WERI-Rb-1 (cell line): Measurements from ENCODE around the gene DDX10.

Experiments used
- DNase-seq: peaks from one replicate; pipeline ENCODE4 v3.0.0-alpha.2; 2020
- H3K27ac ChIP-seq: fragments of 250-450 bp; sonication (Bioruptor Pico); 2 replicates; pipeline ENCODE4 v1.5.1; 2020; ENCODE audit warnings: mild to moderate bottlenecking, moderate library complexity
- H3K27me3 ChIP-seq: fragments of 250-450 bp; sonication (Bioruptor Pico); 2 replicates; pipeline ENCODE4 v1.5.1; 2021; ENCODE audit warnings: mild to moderate bottlenecking, low read depth, moderate library complexity; ENCODE audit not compliant: insufficient read depth, severe bottlenecking
- H3K36me3 ChIP-seq: fragments of 250-450 bp; sonication (Bioruptor Pico); 2 replicates; pipeline ENCODE4 v1.5.1; 2020; ENCODE audit warnings: mild to moderate bottlenecking, moderate library complexity
- H3K4me3 ChIP-seq: 2 replicates; pipeline ENCODE4 v1.5.1; 2011; ENCODE audit warnings: low read depth, mild to moderate bottlenecking, control low read depth, low read length
- H3K9me3 ChIP-seq: fragments of 250-450 bp; sonication (Bioruptor Pico); 2 replicates; pipeline ENCODE4 v1.5.1; 2021; ENCODE audit warnings: mild to moderate bottlenecking, moderate library complexity; ENCODE audit not compliant: severe bottlenecking
- TF ChIP-seq, protein P1 (sequence below): IDR thresholded peaks from 2 replicates; pipeline ENCODE4 v1.5.1; 2011; ENCODE audit warnings: low read depth, mild to moderate bottlenecking, control low read depth, inconsistent platforms, low read length

The DDX10 gene

DNA sequence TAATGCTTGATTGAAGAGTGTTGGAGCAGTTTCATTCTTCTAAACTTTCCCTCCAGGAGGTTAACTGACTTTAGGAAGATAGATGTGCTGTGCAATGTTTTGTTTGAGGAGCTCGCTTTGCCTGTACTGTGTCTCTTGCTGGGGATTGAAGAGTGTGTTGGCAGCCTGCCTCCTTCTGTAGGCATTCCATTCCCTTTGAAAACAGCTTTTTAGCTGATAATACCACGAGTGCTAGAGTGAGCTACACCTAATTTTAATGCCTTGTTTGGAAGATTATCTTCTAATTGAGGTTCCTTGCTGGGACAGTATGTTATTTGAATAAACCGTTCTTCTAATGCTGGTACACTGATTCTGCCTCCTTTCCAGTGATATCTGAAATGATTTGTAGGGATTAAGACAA, 7.2 kb downstream of the DDX10 start:
- Histone ChIP-seq H3K4me3 (no peak overlapping the region), H3K9me3 (no peaks in the 10 kb centered on the region), H3K27ac (no peak overlapping the region), H3K27me3 (no peaks in the 10 kb centered on the region), H3K36me3 (peaks cover 21% of the 10 kb centered on the region)
- TF ChIP-seq, protein P1, sequence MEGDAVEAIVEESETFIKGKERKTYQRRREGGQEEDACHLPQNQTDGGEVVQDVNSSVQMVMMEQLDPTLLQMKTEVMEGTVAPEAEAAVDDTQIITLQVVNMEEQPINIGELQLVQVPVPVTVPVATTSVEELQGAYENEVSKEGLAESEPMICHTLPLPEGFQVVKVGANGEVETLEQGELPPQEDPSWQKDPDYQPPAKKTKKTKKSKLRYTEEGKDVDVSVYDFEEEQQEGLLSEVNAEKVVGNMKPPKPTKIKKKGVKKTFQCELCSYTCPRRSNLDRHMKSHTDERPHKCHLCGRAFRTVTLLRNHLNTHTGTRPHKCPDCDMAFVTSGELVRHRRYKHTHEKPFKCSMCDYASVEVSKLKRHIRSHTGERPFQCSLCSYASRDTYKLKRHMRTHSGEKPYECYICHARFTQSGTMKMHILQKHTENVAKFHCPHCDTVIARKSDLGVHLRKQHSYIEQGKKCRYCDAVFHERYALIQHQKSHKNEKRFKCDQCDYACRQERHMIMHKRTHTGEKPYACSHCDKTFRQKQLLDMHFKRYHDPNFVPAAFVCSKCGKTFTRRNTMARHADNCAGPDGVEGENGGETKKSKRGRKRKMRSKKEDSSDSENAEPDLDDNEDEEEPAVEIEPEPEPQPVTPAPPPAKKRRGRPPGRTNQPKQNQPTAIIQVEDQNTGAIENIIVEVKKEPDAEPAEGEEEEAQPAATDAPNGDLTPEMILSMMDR: no peak
- DNase-seq: no peak

GRCh38 chr11:108672786-108673185, 7.9 kb downstream of the DDX10 start:
- no peak overlapping the region for H3K4me3 ChIP-seq
- no peak overlapping the region for H3K27ac ChIP-seq
- no peaks in the 10 kb centered on the region for H3K27me3 ChIP-seq
- DNase-seq: no peak
- H3K36me3 ChIP-seq: peaks cover 24% of the 10 kb centered on the region
- H3K9me3 ChIP-seq: no peaks in the 10 kb centered on the region
- TF ChIP-seq, protein P1: no peak

DNA sequence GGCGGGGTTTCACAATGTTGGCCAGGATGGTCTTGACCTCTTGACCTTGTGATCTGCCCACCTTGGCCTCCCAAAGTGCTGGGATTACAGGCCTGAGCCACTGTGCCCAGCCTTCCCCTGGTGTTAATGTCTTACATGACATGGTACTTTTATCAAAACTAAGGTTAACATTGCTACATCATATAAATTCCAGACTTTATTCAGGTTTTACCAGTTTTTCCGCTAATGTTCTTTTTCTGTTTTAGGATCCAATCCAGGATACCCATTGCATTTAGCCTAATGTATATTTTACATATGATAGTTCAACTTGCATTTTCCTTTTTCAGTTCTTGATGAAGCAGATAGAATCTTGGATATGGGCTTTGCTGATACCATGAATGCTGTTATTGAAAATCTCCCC, 14.2 kb downstream of the DDX10 start:
- Histone ChIP-seq H3K9me3 (no peaks in the 10 kb centered on the region), H3K4me3 (no peak overlapping the region), H3K27ac (no peak overlapping the region), H3K36me3 (peaks cover 27% of the 10 kb centered on the region), H3K27me3 (no peaks in the 10 kb centered on the region)
- no peak for DNase-seq
- TF ChIP-seq, protein P1: no peak

DNA sequence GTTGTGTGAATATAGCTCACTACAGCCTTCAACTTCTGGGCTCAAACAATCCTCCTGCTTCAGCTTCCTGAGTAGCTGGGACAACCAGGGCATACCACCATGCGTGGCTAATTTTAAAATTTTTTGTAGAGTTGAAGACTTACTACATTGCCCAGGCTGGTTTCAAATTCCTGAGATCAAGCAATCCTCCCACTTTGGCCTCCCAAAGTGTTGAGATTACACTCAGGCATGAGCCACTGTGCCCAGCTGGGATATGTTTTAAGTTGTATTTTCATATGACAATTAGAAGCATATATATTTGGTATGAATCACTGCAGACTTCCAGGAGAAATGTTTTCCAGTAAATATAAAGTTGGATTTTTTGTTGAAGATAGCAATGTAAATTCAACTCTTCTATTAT, 15.4 kb downstream of the DDX10 start:
- H3K9me3 ChIP-seq: no peaks in the 10 kb centered on the region
- no peak overlapping the region for H3K27ac ChIP-seq
- TF ChIP-seq, protein P1: no peak
- no peak overlapping the region for H3K4me3 ChIP-seq
- peaks cover 24% of the 10 kb centered on the region for H3K36me3 ChIP-seq
- H3K27me3 ChIP-seq: no peaks in the 10 kb centered on the region
- no peak for DNase-seq

GRCh38 chr11:108685419-108686130, 20.7 kb downstream of the DDX10 start:
- Histone ChIP-seq H3K36me3 (peaks cover 21% of the 10 kb centered on the region), H3K4me3 (no peak overlapping the region), H3K27me3 (no peaks in the 10 kb centered on the region), H3K9me3 (no peaks in the 10 kb centered on the region), H3K27ac (no peak overlapping the region)
- no peak for DNase-seq
- TF ChIP-seq, protein P1: no peak

DNA sequence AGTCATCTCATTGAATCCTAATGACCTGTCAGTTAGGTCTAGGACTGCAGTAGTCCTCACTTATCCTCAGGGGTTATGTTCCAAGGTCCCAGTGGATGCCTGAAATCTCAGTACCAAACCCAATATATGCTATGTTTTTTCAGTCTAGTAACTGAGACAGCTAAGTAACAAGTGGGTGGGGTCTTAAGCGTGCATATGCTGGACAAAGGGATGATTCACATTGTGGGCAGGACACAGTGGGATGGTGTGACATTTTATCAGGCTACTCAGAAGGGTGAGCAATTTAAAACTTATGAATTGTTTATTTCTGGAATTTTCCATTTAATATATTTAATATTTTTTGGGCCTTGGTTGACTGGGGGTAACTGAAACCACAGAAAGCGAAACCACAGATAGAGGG, 29.0 kb downstream of the DDX10 start:
- H3K9me3 ChIP-seq: no peaks in the 10 kb centered on the region
- DNase-seq: no peak
- TF ChIP-seq, protein P1: no peak
- H3K36me3 ChIP-seq: peaks cover 29% of the 10 kb centered on the region
- no peaks in the 10 kb centered on the region for H3K27me3 ChIP-seq
- H3K27ac ChIP-seq: no peak overlapping the region
- no peak overlapping the region for H3K4me3 ChIP-seq
